K562 (cell line): ENCODE data around the gene PRKG1. TPM values are rescaled to one million over a fixed set of nuclear protein-coding genes. Genes with fewer than 3 reads are reported as not detected.

Source experiments
- ATAC-seq: fragments of 200-7000 bp; cut with Tn5 transposase; 3 replicates; pipeline ENCODE4 v1.9.1; 2020; ENCODE audit warnings: moderate library complexity
- BruUV-seq: library from RNA; stranded (reverse); fragments of 400-500 nt; replicated peaks from 2 replicates; lab custom pipeline; 2021; lab: Mats Ljungman, UMichigan
- CTCF ChIA-PET: fragments of 300-600 bp; formaldehyde crosslinking; extraction: SDS; loops from one replicate; lab custom pipeline; 2021; ENCODE audit warnings: low intra/inter-chr PET ratio; lab: Yijun Ruan, JAX
- POLR2A ChIA-PET: fragments of 300-600, 350-650 bp; sonication (Branson Sonifier 250); formaldehyde crosslinking; extraction: SDS; loops from one replicate; lab custom pipeline; 2021; ENCODE audit warnings: antibody characterized with exemption, inconsistent platforms; lab: Yijun Ruan, JAX
- DNase-seq, 4 experiments: peaks; one replicate each; pipeline versions ENCODE4 v3.0.0 to v3.0.0-alpha.2; 2011 to 2018; ENCODE audit warnings: low spot score in 3 of 4, mixed read lengths in 3 of 4; ENCODE audit errors: extremely low read depth in 1 of 4
- FAIRE-seq: peaks from 2 replicates; lab custom pipeline; 2011; peaks lifted over from hg19 to GRCh38; lab: Jason Lieb, UNC
- H2AFZ ChIP-seq: 2 replicates; pipeline ENCODE4 v1.6.0; 2011; ENCODE audit warnings: low read depth, low read length, control low read depth, inconsistent platforms
- H3K27ac ChIP-seq: fragments of 200-600 bp; 3 replicates; pipeline ENCODE4 v1.8.0; 2011; ENCODE audit warnings: low read depth, mild to moderate bottlenecking, control low read depth, inconsistent platforms, low read length, moderate library complexity, mixed read lengths; ENCODE audit errors: extremely low read depth
- H3K27me3 ChIP-seq, 2 experiments: fragments of 300-600 bp in 1 of 2; 2 replicates in 1 of 2; 3 replicates in 1 of 2; pipeline versions ENCODE4 v1.6.0 to v1.8.0; 2011; ENCODE audit warnings: inconsistent platforms in 2 of 2, low read length in 2 of 2, mild to moderate bottlenecking in 1 of 2, mixed read lengths in 1 of 2, moderate library complexity in 1 of 2; ENCODE audit not compliant: control insufficient read depth in 2 of 2, insufficient read depth in 2 of 2
- H3K36me3 ChIP-seq: fragments of 300-600 bp; 3 replicates; pipeline ENCODE4 v1.8.0; 2011; ENCODE audit warnings: mild to moderate bottlenecking, low read length, inconsistent platforms; ENCODE audit not compliant: control insufficient read depth, insufficient read depth
- H3K4me1 ChIP-seq, 2 experiments: fragments of 200-600 bp in 1 of 2; replicated peaks in 1 of 2; 2 replicates in 1 of 2; 3 replicates in 1 of 2; pipeline versions ENCODE4 v1.5.1 to v1.8.0; 2011; ENCODE audit warnings: inconsistent platforms in 2 of 2, low read length in 2 of 2, mild to moderate bottlenecking in 1 of 2, mixed read lengths in 1 of 2, moderate library complexity in 1 of 2; ENCODE audit not compliant: control insufficient read depth in 2 of 2, insufficient read depth in 2 of 2
- H3K4me2 ChIP-seq: 2 replicates; pipeline ENCODE4 v1.6.1; 2011; ENCODE audit warnings: low read length, control low read depth, inconsistent platforms, mixed read lengths; ENCODE audit not compliant: insufficient read depth
- H3K4me3 ChIP-seq: fragments of 200-600 bp; sonication (generic), shearing (Covaris generic); 2 replicates; pipeline ENCODE4 v1.5.1; 2016; ENCODE audit warnings: control low read depth, inconsistent platforms
- H3K79me2 ChIP-seq: fragments of 200-600 bp; 3 replicates; pipeline ENCODE4 v1.8.0; 2011; ENCODE audit warnings: low read length, inconsistent platforms; ENCODE audit not compliant: control insufficient read depth, insufficient read depth
- H3K9ac ChIP-seq, 2 experiments: 2 replicates each; pipeline versions ENCODE4 v1.6.0 to v1.6.1; 2011; ENCODE audit warnings: low read depth in 2 of 2, low read length in 2 of 2, control low read depth in 1 of 2, inconsistent platforms in 1 of 2, mild to moderate bottlenecking in 1 of 2, mixed read lengths in 1 of 2; ENCODE audit not compliant: insufficient read depth in 1 of 2
- H3K9me1 ChIP-seq: one replicate; pipeline ENCODE4 v1.6.0; 2011; ENCODE audit warnings: inconsistent platforms, mild to moderate bottlenecking, low read length, moderate library complexity; ENCODE audit not compliant: control insufficient read depth, insufficient read depth
- H3K9me3 ChIP-seq: replicated peaks from 2 replicates; pipeline ENCODE4 v1.5.1; 2011; ENCODE audit warnings: low read depth, low read length, inconsistent platforms; ENCODE audit not compliant: control insufficient read depth, insufficient read depth
- H4K20me1 ChIP-seq: replicated peaks from 2 replicates; pipeline ENCODE4 v1.6.1; 2011; ENCODE audit warnings: low read length, inconsistent platforms, mixed read lengths; ENCODE audit not compliant: control insufficient read depth, insufficient read depth
- CAMTA2 ChIP-seq: fragments of 250-450 bp; sonication (Bioruptor Pico); conservative IDR thresholded peaks from 2 replicates; pipeline ENCODE4 v1.5.1; 2022
- EP300 ChIP-seq: IDR thresholded peaks from 2 replicates; pipeline ENCODE4 v1.6.1; 2012; ENCODE audit warnings: low read length, improper control_type of control experiment
- LCOR ChIP-seq: sonication (generic); formaldehyde crosslinking; IDR thresholded peaks from 2 replicates; pipeline ENCODE4 v1.8.0; 2022; ENCODE audit warnings: mild to moderate bottlenecking, missing genetic modification reagents
- MBD2 ChIP-seq: sonication (generic); IDR thresholded peaks from 2 replicates; pipeline ENCODE4 v1.6.1; 2016; ENCODE audit warnings: low read depth, borderline replicate concordance
- NBN ChIP-seq: fragments of 450-650 bp; IDR thresholded peaks from 2 replicates; pipeline ENCODE4 v1.6.1; 2016; ENCODE audit warnings: low read depth, mild to moderate bottlenecking
- PYGO2 ChIP-seq: fragments of 450-650 bp; IDR thresholded peaks from 2 replicates; pipeline ENCODE4 v1.6.1; 2016; ENCODE audit warnings: mild to moderate bottlenecking, missing genetic modification characterization, moderate library complexity, missing compliant biosample characterization
- RHOXF2B ChIP-seq: fragments of 250-450 bp; sonication (Bioruptor Pico); conservative IDR thresholded peaks from 2 replicates; pipeline ENCODE4 v1.5.1; 2021
- TCFL5 ChIP-seq: fragments of 250-450 bp; sonication (Bioruptor Pico); conservative IDR thresholded peaks from 2 replicates; pipeline ENCODE4 v1.6.1; 2021; ENCODE audit warnings: mild to moderate bottlenecking, moderate library complexity, matching md5 sums
- ZNF124 ChIP-seq: sonication (generic); formaldehyde crosslinking; IDR thresholded peaks from 2 replicates; pipeline ENCODE4 v1.8.1; 2022; ENCODE audit warnings: missing genetic modification reagents
- WGBS: fragments of 100-300 bp; shearing (Covaris generic); methylation state at CpG from one replicate; pipeline ENCODE4 v1.1.6; 2016; ENCODE audit warnings: low coverage, mixed read lengths; ENCODE audit not compliant: insufficient coverage; ENCODE audit errors: missing lambda C conversion rate; 5-methylcytosine and 5-hydroxymethylcytosine counted together
- in situ Hi-C: fragments of 300-500 bp; cut with MboI; formaldehyde crosslinking; loops from 4 replicates; pipeline ENCODE4 v1.15.0; 2018; ENCODE audit warnings: inconsistent platforms, mixed read lengths
- intact Hi-C: fragments of 100-400 bp; cut with micrococcal nuclease; formaldehyde crosslinking; loops from 2 replicates; pipeline ENCODE4 v1.14.2; 2022
- polyA plus RNA-seq, 8 experiments: library from polyadenylated mRNA; depleted of rRNA in 4 of 8; stranded (reverse) in 5 of 8; unstranded in 3 of 8; fragments of >200 nt; fragmentation: Nextera tagmentation in 2 of 8; fragmentation: Illumina TruSeq in 1 of 8; extraction: Ambion mirVana in 2 of 8; extraction: Trizol in 1 of 8; gene quantifications; 2 replicates each; pipeline versions ENCODE4 v1.2.1 to v1.2.3, GENCODE V29; 2011 to 2014; ENCODE audit warnings: inconsistent platforms in 1 of 8, missing spikeins in 1 of 8
- total RNA-seq, 7 experiments: library from RNA; depleted of rRNA in 6 of 7; stranded (reverse); fragments of >200 nt in 6 of 7; fragmentation: Illumina TruSeq in 2 of 7; extraction: Trizol in 2 of 7; gene quantifications; 2 replicates each; pipeline versions ENCODE4 v1.2.1 to v1.2.3, GENCODE V29; 2011 to 2021; ENCODE audit warnings: low replicate concordance in 1 of 7
- TF ChIP-seq, protein P1 (sequence below): fragments of 250-450 bp; sonication (Bioruptor Pico); IDR thresholded peaks from 2 replicates; pipeline ENCODE4 v1.4.0; 2020
- TF ChIP-seq, protein P2 (sequence below): fragments of 250-450 bp; sonication (Bioruptor Pico); IDR thresholded peaks from 2 replicates; pipeline ENCODE4 v1.5.0; 2021; ENCODE audit warnings: mild to moderate bottlenecking, borderline replicate concordance
- TF ChIP-seq, protein P3 (sequence below): sonication (generic); formaldehyde crosslinking; IDR thresholded peaks from 2 replicates; pipeline ENCODE4 v1.8.0; 2023; ENCODE audit warnings: mild to moderate bottlenecking, missing genetic modification reagents

Gene PRKG1
- total and polyA plus RNA-seq, 9 of the 15 experiments (the other 6 are each of a cell fraction or from before 2014, with no cell fraction given), result 0.22 TPM; not detected in 8

DNA sequence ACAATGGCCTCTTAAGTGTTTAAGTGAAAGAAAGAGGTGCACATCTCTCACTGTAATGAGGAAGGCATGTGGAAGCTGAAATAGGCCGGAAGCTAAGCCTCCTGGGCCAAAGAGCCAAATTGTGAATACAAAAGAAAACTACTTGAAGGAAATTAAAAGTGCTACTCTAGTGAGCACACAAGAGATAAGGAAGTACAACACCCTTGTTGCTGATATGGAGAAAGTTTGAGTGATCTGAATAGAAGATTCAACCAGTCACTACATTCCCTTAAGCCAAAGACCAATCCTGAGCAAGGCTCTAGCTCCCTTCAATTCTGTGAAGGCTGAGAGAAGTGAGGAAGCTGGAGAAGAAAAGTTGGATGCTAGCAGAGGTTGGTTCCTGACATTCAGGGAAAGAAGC is 1248.0 kb downstream of the PRKG1 start:
- Histone ChIP-seq H3K4me3 (no peak overlapping the region), H4K20me1 (no peaks in the 10 kb centered on the region), H2AFZ (no peak overlapping the region), H3K9me3 (no peaks in the 10 kb centered on the region), H3K79me2 (no peaks in the 10 kb centered on the region), H3K36me3 (no peaks in the 10 kb centered on the region), H3K4me1 (no peaks in the 10 kb centered on the region), H3K27ac (no peak overlapping the region), H3K9ac (no peak overlapping the region), H3K27me3 (no peaks in the 10 kb centered on the region), H3K9me1 (no peaks in the 10 kb centered on the region), H3K4me2 (no peak overlapping the region)
- no peak for TF ChIP-seq CAMTA2
- no peak for TF ChIP-seq NBN
- no peak for TF ChIP-seq RHOXF2B (CRISPR knock-in tag)
- TF ChIP-seq, protein P1, sequence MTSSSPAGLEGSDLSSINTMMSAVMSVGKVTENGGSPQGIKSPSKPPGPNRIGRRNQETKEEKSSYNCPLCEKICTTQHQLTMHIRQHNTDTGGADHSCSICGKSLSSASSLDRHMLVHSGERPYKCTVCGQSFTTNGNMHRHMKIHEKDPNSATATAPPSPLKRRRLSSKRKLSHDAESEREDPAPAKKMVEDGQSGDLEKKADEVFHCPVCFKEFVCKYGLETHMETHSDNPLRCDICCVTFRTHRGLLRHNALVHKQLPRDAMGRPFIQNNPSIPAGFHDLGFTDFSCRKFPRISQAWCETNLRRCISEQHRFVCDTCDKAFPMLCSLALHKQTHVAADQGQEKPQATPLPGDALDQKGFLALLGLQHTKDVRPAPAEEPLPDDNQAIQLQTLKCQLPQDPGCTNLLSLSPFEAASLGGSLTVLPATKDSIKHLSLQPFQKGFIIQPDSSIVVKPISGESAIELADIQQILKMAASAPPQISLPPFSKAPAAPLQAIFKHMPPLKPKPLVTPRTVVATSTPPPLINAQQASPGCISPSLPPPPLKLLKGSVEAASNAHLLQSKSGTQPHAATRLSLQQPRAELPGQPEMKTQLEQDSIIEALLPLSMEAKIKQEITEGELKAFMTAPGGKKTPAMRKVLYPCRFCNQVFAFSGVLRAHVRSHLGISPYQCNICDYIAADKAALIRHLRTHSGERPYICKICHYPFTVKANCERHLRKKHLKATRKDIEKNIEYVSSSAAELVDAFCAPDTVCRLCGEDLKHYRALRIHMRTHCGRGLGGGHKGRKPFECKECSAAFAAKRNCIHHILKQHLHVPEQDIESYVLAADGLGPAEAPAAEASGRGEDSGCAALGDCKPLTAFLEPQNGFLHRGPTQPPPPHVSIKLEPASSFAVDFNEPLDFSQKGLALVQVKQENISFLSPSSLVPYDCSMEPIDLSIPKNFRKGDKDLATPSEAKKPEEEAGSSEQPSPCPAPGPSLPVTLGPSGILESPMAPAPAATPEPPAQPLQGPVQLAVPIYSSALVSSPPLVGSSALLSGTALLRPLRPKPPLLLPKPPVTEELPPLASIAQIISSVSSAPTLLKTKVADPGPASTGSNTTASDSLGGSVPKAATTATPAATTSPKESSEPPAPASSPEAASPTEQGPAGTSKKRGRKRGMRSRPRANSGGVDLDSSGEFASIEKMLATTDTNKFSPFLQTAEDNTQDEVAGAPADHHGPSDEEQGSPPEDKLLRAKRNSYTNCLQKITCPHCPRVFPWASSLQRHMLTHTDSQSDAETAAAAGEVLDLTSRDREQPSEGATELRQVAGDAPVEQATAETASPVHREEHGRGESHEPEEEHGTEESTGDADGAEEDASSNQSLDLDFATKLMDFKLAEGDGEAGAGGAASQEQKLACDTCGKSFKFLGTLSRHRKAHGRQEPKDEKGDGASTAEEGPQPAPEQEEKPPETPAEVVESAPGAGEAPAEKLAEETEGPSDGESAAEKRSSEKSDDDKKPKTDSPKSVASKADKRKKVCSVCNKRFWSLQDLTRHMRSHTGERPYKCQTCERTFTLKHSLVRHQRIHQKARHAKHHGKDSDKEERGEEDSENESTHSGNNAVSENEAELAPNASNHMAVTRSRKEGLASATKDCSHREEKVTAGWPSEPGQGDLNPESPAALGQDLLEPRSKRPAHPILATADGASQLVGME (CRISPR knock-in tag), result no peak
- no peak for TF ChIP-seq TCFL5 (CRISPR knock-in tag)
- no peak for TF ChIP-seq EP300
- TF ChIP-seq PYGO2, result no peak
- TF ChIP-seq, protein P2, sequence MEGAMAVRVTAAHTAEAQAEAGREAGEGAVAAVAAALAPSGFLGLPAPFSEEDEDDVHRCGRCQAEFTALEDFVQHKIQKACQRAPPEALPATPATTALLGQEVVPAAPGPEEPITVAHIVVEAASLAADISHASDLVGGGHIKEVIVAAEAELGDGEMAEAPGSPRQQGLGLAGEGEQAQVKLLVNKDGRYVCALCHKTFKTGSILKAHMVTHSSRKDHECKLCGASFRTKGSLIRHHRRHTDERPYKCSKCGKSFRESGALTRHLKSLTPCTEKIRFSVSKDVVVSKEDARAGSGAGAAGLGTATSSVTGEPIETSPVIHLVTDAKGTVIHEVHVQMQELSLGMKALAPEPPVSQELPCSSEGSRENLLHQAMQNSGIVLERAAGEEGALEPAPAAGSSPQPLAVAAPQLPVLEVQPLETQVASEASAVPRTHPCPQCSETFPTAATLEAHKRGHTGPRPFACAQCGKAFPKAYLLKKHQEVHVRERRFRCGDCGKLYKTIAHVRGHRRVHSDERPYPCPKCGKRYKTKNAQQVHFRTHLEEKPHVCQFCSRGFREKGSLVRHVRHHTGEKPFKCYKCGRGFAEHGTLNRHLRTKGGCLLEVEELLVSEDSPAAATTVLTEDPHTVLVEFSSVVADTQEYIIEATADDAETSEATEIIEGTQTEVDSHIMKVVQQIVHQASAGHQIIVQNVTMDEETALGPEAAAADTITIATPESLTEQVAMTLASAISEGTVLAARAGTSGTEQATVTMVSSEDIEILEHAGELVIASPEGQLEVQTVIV (CRISPR knock-in tag), result no peak
- no peak for TF ChIP-seq ZNF124 (CRISPR knock-in tag)
- no peak for TF ChIP-seq LCOR (CRISPR knock-in tag)
- TF ChIP-seq, protein P3, sequence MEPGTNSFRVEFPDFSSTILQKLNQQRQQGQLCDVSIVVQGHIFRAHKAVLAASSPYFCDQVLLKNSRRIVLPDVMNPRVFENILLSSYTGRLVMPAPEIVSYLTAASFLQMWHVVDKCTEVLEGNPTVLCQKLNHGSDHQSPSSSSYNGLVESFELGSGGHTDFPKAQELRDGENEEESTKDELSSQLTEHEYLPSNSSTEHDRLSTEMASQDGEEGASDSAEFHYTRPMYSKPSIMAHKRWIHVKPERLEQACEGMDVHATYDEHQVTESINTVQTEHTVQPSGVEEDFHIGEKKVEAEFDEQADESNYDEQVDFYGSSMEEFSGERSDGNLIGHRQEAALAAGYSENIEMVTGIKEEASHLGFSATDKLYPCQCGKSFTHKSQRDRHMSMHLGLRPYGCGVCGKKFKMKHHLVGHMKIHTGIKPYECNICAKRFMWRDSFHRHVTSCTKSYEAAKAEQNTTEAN (CRISPR knock-in tag), result no peak
- TF ChIP-seq MBD2, result no peak
- POLR2A ChIA-PET, result interaction anchor here (0.6 kb wide), 1 partner anchor 26 kb away, joined by 3 read pairs; no protein-coding TSS in a partner anchor
- DNase-seq (no peak), FAIRE-seq (no peak), ATAC-seq (no peak)
- CTCF ChIA-PET, result no interaction called here
- intact Hi-C loops (no loop called here), in situ Hi-C loops (no loop called here)
- BruUV-seq, result no TSS peak
- 0% methylated on average over 1 of the region's 1 CpG for WGBS
